ENCODE results near the gene SPACA9.

- TF ChIP-seq CTCF (conservative IDR thresholded peaks at IDR 0.05; ENCODE audit: low read depth in 2 of 2) (no peak), POLR2AphosphoS5 (IDR thresholded peaks at IDR 0.05; ENCODE audit: low read depth) (no peak)
Measured at GRCh38 chr9:132894862-132895835, 16.5 kb downstream of the SPACA9 start.

All from GM23338 (cell line).